Lung (tissue), 12 donors: ENCODE results near the gene DPP8. TPM values are rescaled to one million over a fixed set of nuclear protein-coding genes. Genes with fewer than 3 reads are reported as not detected.
"Not testable (repeated sequence)": the region's sequence is repeated elsewhere in the genome, so short reads cannot be mapped to it uniquely, and the experiment has no call there.

ENCODE experiments used
- ATAC-seq: fragments of 200-7000 bp; cut with Tn5 transposase; one replicate; pipeline ENCODE4 v1.9.1; 2020; ENCODE audit warnings: moderate number of reproducible peaks; ENCODE audit not compliant: insufficient read depth, low FRiP score
- DNase-seq, 3 donors: peaks; one replicate each; pipeline ENCODE4 v3.0.0-alpha.2; 2013 to 2017
- H3K27ac ChIP-seq, 2 donors: one replicate each; pipeline ENCODE4 v1.5.1; 2013; ENCODE audit warnings: mild to moderate bottlenecking in 2 of 2, moderate library complexity in 2 of 2, control low read depth in 1 of 2, inconsistent platforms in 1 of 2, low read depth in 1 of 2, low read length in 1 of 2
- H3K27me3 ChIP-seq, 3 donors: one replicate each; pipeline ENCODE4 v1.5.1; 2013; ENCODE audit warnings: low read length in 2 of 3; ENCODE audit not compliant: control insufficient read depth in 3 of 3, insufficient read depth in 3 of 3
- H3K36me3 ChIP-seq, 4 donors: one replicate each; pipeline ENCODE4 v1.5.1; 2013; ENCODE audit warnings: low read length in 4 of 4, mild to moderate bottlenecking in 1 of 4, moderate library complexity in 1 of 4; ENCODE audit not compliant: control insufficient read depth in 4 of 4, insufficient read depth in 4 of 4
- H3K4me1 ChIP-seq, 5 donors: one replicate each; pipeline ENCODE4 v1.5.1; 2013; ENCODE audit warnings: low read length in 5 of 5, mild to moderate bottlenecking in 2 of 5, moderate library complexity in 1 of 5; ENCODE audit not compliant: control insufficient read depth in 5 of 5, insufficient read depth in 5 of 5
- H3K4me3 ChIP-seq: one replicate; pipeline ENCODE4 v1.5.1; 2013; ENCODE audit warnings: mild to moderate bottlenecking, control low read depth, moderate library complexity
- H3K9ac ChIP-seq, 2 donors: one replicate each; pipeline ENCODE4 v1.5.1; 2013; ENCODE audit warnings: low read length in 2 of 2, control low read depth in 1 of 2; ENCODE audit not compliant: insufficient read depth in 1 of 2
- H3K9me3 ChIP-seq, 4 donors: one replicate each; pipeline ENCODE4 v1.5.1; 2013; ENCODE audit warnings: low read length in 3 of 4, mild to moderate bottlenecking in 1 of 4, moderate library complexity in 1 of 4; ENCODE audit not compliant: control insufficient read depth in 4 of 4, insufficient read depth in 3 of 4
- CTCF ChIP-seq: IDR thresholded peaks from 2 replicates; pipeline ENCODE4 v1.5.1; 2012; ENCODE audit warnings: mild to moderate bottlenecking; ENCODE audit errors: control extremely low read depth, extremely low read depth
- WGBS, 2 donors: extraction: QIAGEN DNeasy Blood & Tissue Kit; methylation state at CpG; one replicate each; pipeline ENCODE4 v1.1.7; 2013; 5-methylcytosine and 5-hydroxymethylcytosine counted together
- polyA plus RNA-seq, 2 donors: library from polyadenylated mRNA; stranded (reverse); fragments of 200-250 nt; gene quantifications; one replicate each; pipeline ENCODE4 v1.2.1, GENCODE V29; 2013
- total RNA-seq, 2 donors: library from RNA; depleted of rRNA in 1 of 2; stranded (reverse); fragments of >200 nt in 1 of 2; gene quantifications; one replicate each; pipeline ENCODE4 v1.2.1, GENCODE V29; 2014 to 2021
- donor health status: control.
- donor health status: control.
- donor health status: Bipolar disorder and iron deficiency.
- donor health status: healthy.
- donor health status: DM: yes; HTN: yes; CAD: no.

DPP8 gene
- total and polyA plus RNA-seq, 4 donors: 7.6 to 51.4 (median 24.6) TPM

GRCh38 chr15:65468229-65468909 lies 49.1 kb downstream of the DPP8 start:
- Histone ChIP-seq H3K27me3 (no peaks in the 10 kb centered on the region), H3K27ac (no peak overlapping the region), H3K4me3 (no peak overlapping the region), H3K9ac (no peak overlapping the region), H3K36me3 (peaks cover 19 to 43% (median 33%) of the 10 kb centered on the region in 4 donors), H3K4me1 (no peaks in the 10 kb centered on the region), H3K9me3 (no peaks in the 10 kb centered on the region)
- 88 to 93% methylated on average over 5 of the region's 5 CpGs for WGBS, 2 donors
- no peak for DNase-seq
- no peak for TF ChIP-seq CTCF
- ATAC-seq: no peak

DNA sequence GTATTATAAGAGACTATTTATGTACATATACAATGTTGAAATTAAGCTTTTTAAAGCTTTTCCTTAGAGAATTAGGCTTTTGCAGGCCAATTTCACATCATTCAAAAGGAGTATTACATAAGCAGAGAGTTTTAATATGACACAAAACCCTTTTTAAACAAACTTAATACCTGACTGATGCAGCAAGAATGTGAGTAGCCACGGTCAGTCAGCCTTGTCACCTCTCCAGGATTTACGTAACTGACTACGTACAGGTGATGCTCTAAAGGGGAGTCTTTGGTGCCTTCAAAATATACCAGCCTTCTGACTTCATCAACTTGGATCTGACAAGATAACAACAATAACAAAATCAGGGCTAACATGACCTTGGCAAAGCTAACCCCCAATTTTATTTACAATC lies 50.6 kb downstream of the DPP8 start:
- DNase-seq: no peak
- H3K4me1 ChIP-seq: no peaks in the 10 kb centered on the region
- WGBS, 2 donors: 92 to 98% methylated on average over 3 of the region's 3 CpGs
- H3K27ac ChIP-seq: no peak overlapping the region
- no peak overlapping the region for H3K9ac ChIP-seq
- H3K27me3 ChIP-seq: no peaks in the 10 kb centered on the region
- peaks cover 12 to 35% (median 29%) of the 10 kb centered on the region in 4 donors for H3K36me3 ChIP-seq
- no peaks in the 10 kb centered on the region for H3K9me3 ChIP-seq
- no peak for TF ChIP-seq CTCF
- ATAC-seq: no peak
- no peak overlapping the region for H3K4me3 ChIP-seq

DNA sequence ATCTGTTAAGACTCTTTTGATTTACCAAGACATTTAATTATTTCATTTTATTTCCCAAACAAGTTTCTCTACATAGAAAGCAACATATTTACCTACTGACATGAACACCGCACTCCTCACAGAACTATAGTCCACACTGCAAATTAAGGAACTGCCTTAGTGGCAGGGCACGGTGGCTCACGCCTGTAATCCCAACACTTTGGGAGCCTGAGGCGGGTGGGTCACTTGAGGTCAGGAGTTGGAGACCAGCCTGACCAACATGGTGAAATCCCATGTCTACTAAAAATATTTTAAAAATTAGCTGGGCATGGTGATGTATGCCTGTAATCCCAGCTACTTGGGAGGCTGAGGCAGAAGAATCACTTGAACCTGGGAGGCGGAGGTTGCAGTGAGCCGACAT lies 54.4 kb downstream of the DPP8 start:
- DNase-seq, H3K4me3 ChIP-seq, H3K9ac ChIP-seq, H3K9me3 ChIP-seq, ATAC-seq, H3K27ac ChIP-seq, H3K4me1 ChIP-seq, H3K27me3 ChIP-seq: not testable (repeated sequence)
- 95 to 96% methylated on average over 6 of the region's 6 CpGs for WGBS, 2 donors
- peaks cover 13 to 54% (median 30%) of the 10 kb centered on the region in 4 donors for H3K36me3 ChIP-seq

GRCh38 chr15:65460741-65461347 lies 56.6 kb downstream of the DPP8 start:
- no peaks in the 10 kb centered on the region for H3K9me3 ChIP-seq

GRCh38 chr15:65455256-65455655 lies 62.2 kb downstream of the DPP8 start:
- not testable (repeated sequence) for H3K9ac ChIP-seq, H3K4me1 ChIP-seq, H3K27ac ChIP-seq, H3K27me3 ChIP-seq, H3K4me3 ChIP-seq, ATAC-seq, DNase-seq, H3K9me3 ChIP-seq
- H3K36me3 ChIP-seq: peaks cover 29 to 45% (median 35%) of the 10 kb centered on the region in 4 donors
- WGBS, 2 donors: 55 to 81% methylated on average over 4 of the region's 4 CpGs

More at GRCh38 chr15:65460741-65461347, 56.6 kb downstream of the DPP8 start:
- WGBS, 2 donors: 92 to 93% methylated on average over 5 of the region's 5 CpGs
- H3K4me1 ChIP-seq: no peaks in the 10 kb centered on the region
- no peak overlapping the region for H3K9ac ChIP-seq
- no peak for TF ChIP-seq CTCF
- no peak overlapping the region for H3K4me3 ChIP-seq
- ATAC-seq (no peak), DNase-seq (no peak)
- H3K27me3 ChIP-seq: no peaks in the 10 kb centered on the region
- no peak overlapping the region for H3K27ac ChIP-seq
- H3K36me3 ChIP-seq: peaks cover 9 to 55% (median 28%) of the 10 kb centered on the region in 4 donors
